HG02870 (cell line): Measurements from ENCODE around the gene RNU6-1.

Experiments used
- ATAC-seq: cut with Tn5 transposase; IDR thresholded peaks from one replicate; pipeline ENCODE4 v1.9.1; 2021; ENCODE audit warnings: mild to moderate bottlenecking, moderate library complexity; ENCODE audit not compliant: unreplicated experiment

Gene RNU6-1

GRCh38 chr15:67822537-67823313, 17.1 kb downstream of the RNU6-1 start:
- ATAC-seq: no peak

- ATAC-seq: no peak
Observed at GRCh38 chr15:67821784-67822440, 17.9 kb downstream of the RNU6-1 start.

DNA sequence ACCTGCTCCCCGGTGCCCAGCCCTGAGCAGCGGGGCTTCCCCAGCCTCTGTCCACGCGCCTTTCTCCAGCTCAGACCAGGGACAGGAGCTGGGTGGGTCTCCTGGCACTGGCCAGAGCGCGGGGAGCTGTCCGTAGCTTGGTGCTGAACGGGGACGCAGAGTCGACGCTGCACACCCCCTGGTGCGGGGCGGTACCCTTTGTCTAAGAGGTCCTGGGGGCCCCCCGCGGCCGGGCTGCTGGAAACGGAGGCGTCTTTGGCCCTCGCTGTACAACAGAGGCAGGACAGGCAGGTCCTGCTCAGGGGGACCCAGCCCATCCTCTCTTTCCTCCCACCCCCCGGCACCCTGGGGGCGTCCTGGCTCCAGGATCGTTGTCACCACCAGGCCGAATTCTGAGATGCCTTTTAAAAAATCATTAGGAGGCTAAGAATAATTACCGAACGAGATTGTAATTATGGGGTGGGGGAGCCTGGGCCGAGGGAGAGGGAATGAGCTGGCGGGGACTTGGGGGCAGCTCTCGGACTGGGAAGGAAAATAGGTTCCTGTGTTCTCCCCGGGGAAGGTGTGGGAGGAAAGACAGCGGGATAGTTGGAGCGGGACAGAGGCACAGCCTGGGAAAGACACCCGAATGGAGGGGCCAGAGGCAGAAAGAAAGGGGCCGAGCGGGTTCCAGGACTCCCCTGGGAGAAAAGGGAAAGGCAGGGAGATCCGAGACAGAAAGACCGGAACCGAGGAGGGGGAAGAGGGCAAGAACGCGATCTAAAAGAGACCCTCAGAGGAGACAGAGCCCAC, 18.7 kb downstream of the RNU6-1 start:
- ATAC-seq: no peak

DNA sequence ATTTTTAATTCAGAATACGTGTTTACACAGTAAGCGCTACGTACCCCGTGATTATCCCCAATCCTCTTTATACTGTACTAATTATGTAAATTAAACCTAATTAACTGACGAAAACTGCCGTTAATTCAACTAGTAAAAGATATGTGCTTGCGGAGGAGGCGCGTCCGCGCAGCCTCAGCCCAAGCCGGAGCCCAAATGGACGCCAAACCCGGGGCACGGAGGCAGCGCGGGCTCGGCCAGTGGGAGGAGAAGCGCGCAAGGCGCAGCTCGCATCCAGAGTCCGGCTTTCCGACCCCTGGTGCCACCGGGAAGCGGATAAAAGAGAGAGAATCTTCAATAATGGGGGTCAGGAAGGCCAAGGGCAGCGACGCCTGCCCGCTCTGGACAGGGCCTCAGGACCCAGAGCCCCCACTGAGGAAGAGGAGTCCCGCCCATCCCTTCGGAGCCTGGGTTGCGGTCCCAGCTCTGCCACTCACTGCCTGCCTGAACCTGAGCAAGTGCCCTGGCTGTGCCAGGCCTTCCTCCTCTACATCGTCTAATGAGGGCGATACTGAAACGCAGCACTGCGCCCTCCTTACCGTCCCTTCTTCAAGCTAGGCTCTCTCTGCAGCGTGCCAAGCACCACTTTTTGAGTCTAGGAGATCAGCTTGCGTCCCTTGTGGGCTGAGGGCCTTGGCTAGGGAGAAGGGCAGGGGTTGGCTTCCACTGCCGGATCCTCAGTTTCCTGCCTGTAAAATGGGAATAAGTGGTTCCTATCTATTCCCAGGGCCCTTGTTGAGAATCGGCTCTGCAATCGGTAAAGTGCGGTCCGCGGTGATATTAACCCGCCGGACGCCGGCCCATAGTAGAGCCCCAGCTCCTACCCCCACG, 19.5 kb downstream of the RNU6-1 start:
- no peak for ATAC-seq

DNA sequence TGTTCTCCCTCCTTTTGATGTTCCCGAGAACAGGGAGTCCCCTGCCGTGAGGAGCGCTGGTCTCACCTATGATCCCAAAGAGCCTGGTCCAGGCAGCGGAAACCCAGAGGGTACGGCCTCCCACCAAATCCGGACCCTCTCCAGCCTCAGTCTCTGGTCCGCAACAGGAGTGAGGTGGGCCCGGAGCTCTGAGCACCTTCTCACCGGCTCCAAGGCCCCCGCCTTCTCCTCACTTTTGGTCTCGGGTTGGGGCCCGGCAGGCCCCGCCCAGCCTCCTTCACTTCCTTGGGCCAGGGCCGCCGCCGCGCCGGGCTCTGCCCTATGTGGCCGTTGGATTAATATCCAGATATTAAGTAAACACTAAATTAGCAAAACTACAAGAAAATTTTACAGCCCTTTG, 20.2 kb downstream of the RNU6-1 start:
- ATAC-seq: no peak

DNA sequence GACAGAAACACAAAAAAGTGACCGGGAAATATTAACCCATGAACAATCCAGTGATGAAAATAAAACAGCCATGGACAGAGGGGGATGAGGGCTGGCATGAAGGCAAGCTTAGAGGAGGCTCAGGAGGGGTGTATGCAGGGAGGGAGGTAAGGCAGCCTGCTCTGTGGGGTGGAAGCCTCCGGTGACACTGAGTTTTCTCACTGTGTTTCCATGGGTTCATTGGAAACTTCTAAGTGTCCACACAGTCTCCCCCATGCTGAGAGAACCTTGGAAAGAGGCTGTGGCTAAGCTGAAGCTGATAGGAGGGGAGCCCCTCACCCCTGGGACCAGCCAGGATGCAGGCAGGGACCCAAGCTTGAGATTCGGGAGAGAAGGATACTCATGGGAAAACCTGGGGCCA, 21.4 kb downstream of the RNU6-1 start:
- no peak for ATAC-seq

- ATAC-seq: no peak
Observed at GRCh38 chr15:67816668-67817067, 23.2 kb downstream of the RNU6-1 start.

DNA sequence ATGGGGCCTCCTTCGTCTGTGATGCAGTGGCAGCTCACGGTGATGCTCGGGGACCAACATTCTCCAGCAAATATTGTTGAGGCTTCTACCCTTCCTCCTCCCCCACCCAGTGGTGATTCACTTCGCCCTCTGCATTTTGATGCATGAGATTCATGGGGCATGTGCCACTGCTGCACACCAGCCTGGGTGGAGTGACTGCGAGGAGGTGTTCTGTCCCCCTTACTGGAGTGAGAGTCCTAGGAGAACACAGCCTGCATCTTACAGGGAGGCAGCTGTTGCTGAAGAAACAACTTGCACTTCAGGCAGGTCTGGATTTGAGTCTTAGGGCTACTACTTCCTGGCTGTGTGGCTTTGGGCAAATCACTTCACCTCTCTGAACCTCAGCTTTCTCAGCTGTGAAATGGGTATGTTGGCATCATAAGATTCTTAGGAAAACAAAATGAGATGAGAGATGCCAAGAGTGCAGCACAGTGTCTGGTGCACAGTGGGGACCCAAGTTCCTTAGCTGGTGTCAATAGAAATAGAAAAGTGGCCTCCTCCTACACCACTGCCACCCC, 24.7 kb downstream of the RNU6-1 start:
- no peak for ATAC-seq

DNA sequence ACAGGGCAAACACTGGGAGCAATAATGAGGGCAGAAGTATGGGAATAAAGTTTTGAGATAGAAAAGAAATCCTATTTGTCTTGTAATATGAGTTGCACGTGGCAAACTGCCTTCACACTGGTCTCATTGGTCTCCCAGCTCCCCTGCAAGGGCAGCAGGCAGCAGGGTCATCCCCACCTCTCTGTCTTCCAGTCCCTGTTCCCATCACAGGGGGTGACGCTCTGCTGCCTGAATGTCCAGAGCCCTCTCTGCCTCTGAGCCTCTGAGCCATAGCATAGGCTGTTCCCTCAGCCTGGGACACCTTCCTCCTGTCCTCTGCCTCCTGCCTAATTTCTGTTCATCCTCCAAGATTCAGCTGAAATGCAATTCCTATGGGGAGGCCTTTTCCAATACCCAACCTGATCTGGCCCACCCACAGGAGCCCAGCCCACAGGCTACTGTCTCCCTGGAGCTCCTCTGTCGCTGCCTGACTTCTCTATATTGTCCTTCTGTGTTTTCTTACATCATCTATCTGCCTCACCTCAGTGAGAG, 26.7 kb downstream of the RNU6-1 start:
- ATAC-seq: no peak

DNA sequence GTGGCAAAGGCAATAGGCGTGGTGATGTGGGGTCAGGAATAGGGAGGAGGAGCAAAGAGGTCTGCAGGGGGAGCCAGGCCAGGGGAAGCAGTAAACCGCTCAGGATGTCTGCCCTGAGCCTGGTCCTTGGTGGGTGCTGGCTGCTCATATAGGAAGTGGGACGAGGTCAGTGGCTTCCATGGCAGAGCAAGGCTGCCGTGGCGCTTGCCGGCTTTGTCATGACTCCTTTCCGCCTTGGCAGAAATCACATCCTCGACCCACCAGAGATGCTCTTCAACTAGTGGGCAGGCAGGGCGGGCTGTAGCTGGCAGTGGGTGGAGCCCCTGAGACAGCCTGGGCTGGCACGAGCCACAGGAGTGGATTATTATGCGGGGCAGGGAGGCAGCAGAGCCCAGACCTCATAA, 27.6 kb downstream of the RNU6-1 start:
- ATAC-seq: no peak

GRCh38 chr15:67809866-67810265, 30.0 kb downstream of the RNU6-1 start:
- no peak for ATAC-seq

GRCh38 chr15:67809441-67809840, 30.4 kb downstream of the RNU6-1 start:
- ATAC-seq: no peak

DNA sequence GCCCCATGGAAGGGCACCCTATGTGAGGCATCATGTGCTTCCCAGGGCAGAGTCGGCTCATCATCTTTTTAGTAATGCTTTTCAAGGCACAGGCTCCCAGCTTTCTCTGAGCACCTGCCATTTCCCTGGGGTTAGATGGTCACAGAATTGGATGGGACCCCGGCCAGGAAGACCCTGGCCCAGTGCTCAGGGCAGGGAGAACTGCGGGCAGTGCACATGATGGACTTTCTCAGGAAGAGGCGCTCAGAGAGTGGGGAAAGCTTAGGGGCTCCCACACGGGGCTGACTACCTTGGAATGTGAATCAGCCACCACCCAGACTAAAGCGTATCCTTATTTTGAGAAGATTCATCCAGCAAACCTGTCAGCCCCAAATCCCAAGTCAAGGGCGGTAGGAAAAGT, 31.0 kb downstream of the RNU6-1 start:
- ATAC-seq: no peak

- ATAC-seq: no peak
Observed at GRCh38 chr15:67807836-67808235, 32.0 kb downstream of the RNU6-1 start.

DNA sequence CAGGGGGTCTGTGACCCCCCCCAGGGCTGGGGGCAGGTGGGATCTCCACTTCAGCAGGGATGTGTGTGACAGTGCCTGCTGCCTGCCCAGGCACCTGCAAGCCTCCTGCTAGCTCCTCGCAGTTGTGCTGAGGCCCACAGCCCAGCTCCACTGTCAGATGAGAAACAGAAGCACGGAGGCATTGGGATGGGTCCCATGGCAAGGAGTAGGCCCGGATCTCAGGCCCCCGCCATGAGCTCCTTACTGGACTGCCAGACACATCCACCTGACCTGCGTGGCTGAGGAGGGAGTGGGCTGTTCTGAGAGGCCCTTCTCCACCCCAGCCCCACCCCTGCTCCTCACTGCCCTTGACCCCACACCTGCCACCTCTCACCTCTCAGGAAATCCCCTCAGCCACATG, 32.7 kb downstream of the RNU6-1 start:
- ATAC-seq: no peak

DNA sequence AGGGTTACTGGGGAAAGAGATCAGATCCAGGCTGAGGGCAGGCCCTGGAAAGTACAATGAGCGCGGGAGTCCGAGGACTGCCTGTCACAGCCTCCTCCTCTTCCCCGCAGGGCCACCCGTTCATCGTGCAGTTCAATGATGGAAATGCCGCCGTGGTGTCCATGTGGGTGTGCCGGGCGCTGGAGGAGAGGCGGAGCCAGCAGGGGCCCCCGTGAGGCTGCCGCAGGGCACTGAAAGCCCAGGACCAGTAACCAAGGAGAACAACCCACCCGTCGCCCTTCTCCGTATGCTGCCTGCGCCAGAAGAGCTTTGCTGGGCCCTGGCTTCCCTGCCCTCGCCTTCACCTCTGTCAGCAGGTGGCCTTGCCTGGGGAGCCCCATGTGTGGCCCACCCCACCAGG, 33.3 kb downstream of the RNU6-1 start:
- ATAC-seq: no peak

DNA sequence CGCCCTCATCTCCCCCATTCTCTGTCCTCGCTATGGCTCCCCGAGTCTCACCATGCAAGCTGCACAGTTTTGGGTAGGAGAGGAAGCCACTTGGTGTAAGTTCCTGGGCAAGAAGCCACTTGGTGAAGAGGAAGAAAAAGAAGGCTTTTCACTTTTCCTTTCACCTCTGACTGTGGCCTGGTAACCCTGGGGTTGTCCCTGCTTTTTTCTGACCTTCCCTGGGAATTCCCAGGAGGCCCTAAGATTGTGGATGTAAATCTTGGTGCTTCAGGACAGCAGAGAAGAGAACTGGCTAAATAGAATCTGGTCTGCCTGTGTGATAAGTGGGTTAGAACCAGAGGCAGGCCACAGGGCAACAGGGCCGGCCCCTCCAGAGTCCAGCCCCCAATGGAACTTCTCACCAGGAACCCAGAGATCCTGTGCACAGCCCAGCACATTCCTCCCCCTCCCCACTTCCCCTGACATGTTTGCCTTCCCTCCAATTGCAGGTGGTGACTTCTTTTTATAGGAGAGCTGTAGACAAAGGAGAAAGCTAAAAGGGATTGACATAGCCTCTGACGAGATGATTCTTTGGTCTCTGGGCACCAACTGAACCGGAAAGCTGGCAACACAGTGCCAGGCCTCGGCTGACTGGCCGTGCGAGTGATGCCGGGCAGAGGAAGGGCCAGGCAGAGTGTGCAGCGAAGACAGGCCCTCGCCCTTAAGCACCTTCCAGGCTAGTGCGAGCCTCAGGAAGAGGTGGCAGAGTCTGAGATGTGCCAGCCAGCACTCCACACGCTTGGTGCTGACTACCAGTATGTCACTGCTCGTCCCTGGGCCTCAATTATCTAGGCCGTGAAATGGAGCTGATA, 34.0 kb downstream of the RNU6-1 start:
- no peak for ATAC-seq

DNA sequence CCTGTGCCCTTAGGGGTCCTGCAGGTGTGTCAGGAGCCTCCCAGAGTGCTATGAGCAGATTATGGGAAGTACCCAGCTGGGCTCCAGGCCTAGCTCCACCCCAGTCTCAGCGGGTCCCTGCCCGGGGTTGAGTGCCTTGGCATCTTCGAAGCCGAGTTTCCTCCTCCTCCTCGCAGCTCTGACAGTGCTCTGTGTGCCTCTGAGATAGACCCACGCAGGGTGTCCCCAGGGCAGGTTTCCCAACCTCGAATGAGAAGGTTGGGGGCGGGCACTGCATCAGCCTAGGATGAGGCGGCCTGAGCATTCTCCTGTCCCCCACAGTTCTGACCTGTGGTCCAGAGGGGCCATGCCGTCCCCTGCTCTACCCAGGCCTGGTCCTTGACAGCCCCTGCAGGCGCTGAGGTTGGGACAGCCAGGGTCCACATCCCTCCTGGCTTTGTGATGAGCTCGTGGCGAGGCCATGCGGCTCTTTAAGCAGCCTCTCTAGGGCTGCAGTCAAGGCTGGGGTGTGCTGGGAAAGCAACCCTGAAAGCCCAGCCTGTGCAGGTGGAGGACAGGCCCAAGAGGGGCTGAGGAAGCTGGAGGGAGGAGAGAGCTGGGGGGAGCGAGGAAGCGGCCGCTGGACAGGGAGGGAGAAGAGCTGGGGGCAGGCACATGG, 34.7 kb downstream of the RNU6-1 start:
- no peak for ATAC-seq
